Mucosa of descending colon (tissue), 3 donors: Measurements from ENCODE around the gene RYR3. TPM values are rescaled to one million over a fixed set of nuclear protein-coding genes. Genes with fewer than 3 reads are reported as not detected.

ENCODE experiments used
- ATAC-seq: fragments of 200-7000 bp; cut with Tn5 transposase; one replicate; pipeline ENCODE4 v1.9.1; 2020; ENCODE audit warnings: mild to moderate bottlenecking, moderate library complexity
- DNase-seq, 3 donors: peaks; one replicate each; pipeline ENCODE4 v3.0.0-alpha.2; 2020
- H3K36me3 ChIP-seq: fragments of 200-600 bp; one replicate; pipeline ENCODE4 v1.8.0; 2021; ENCODE audit warnings: low read depth, mild to moderate bottlenecking
- H3K4me1 ChIP-seq: fragments of 200-600 bp; one replicate; pipeline ENCODE4 v1.8.0; 2021; ENCODE audit warnings: low read depth, mild to moderate bottlenecking
- H3K4me3 ChIP-seq: fragments of 200-600 bp; one replicate; pipeline ENCODE4 v1.8.0; 2021; ENCODE audit warnings: mild to moderate bottlenecking
- H3K9me3 ChIP-seq: fragments of 200-600 bp; one replicate; pipeline ENCODE4 v1.8.0; 2021; ENCODE audit warnings: mild to moderate bottlenecking
- intact Hi-C, 2 donors: fragments of 100-400 bp; cut with DNase I in 1 of 2; cut with micrococcal nuclease in 1 of 2; formaldehyde crosslinking; loops; one replicate each; pipeline versions ENCODE4 v1.11.0 to v1.11.1; 2022; cut with DNase I, micrococcal nuclease
- total RNA-seq, 3 donors: library from RNA; stranded (reverse); fragmentation: NEBNext Ultra II Directional in 2 of 3; extraction: Animal tissue kit (Norgen Biotek cat#: 25700) in 2 of 3; gene quantifications; one replicate each; pipeline versions ENCODE4 v1.2.1 to v1.2.4, GENCODE V29; 2021 to 2023
- TF ChIP-seq, protein P1 (sequence below): fragments of 200-600 bp; IDR thresholded peaks from one replicate; pipeline ENCODE4 v1.8.0; 2022; ENCODE audit warnings: antibody characterized with exemption, mild to moderate bottlenecking
- donor health status: DM: no; HTN: no; CAD: no; lungs with moderate emphysema.
- donor health status: DM: no; HTN: no; CAD: no.
- donor health status: DM: no; HTN: yes; CAD: no.

The RYR3 gene
- total RNA-seq, 3 donors from 2014 or later = 0.84 to 16.4 (median 1.1) TPM

DNA sequence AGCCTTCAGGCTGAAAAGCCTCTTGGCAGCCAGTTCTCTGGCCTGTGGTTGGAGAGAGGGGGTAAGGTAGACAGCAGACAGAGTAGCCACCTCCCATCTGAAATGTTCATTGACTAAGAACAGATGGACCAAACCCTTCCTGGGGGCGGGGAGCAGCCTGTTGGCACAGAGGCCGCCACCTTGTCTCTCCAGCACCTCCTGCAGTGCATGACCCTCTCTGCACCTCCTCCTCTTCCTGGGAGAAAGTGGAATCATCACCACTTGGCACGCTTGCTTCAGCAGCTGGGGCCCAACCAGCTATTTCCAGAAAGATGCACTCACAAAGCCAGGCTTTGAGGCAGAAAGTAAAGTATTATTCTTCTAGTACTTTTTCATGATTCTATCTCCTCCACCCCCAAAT lies 344.1 kb downstream of the RYR3 start:
- ATAC-seq (no peak), DNase-seq (no peak)
- Histone ChIP-seq H3K9me3 (no peaks in the 10 kb centered on the region), H3K36me3 (no peaks in the 10 kb centered on the region), H3K4me1 (no peaks in the 10 kb centered on the region), H3K4me3 (no peak overlapping the region)
- intact Hi-C loops = no loop called here
- TF ChIP-seq, protein P1, sequence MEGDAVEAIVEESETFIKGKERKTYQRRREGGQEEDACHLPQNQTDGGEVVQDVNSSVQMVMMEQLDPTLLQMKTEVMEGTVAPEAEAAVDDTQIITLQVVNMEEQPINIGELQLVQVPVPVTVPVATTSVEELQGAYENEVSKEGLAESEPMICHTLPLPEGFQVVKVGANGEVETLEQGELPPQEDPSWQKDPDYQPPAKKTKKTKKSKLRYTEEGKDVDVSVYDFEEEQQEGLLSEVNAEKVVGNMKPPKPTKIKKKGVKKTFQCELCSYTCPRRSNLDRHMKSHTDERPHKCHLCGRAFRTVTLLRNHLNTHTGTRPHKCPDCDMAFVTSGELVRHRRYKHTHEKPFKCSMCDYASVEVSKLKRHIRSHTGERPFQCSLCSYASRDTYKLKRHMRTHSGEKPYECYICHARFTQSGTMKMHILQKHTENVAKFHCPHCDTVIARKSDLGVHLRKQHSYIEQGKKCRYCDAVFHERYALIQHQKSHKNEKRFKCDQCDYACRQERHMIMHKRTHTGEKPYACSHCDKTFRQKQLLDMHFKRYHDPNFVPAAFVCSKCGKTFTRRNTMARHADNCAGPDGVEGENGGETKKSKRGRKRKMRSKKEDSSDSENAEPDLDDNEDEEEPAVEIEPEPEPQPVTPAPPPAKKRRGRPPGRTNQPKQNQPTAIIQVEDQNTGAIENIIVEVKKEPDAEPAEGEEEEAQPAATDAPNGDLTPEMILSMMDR = no peak

DNA sequence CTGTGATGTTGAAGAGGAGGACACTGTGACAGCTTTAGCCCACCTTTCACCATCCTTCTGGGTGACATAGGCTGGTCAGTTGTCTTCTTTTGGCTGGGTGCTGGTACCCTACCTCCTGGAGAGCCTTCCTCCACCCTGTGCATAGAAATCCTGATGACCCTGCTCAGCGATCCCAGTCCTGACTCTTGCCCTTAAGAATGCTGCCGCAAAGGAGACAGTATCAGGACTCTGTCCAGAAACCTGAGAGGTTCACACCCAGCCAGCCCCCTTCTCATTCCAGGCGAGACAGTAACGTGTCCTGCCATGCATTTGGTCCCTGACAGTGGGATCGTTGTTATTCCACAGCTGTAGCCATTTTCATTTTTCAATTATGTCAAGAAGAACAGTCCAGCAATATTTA lies 344.7 kb downstream of the RYR3 start:
- intact Hi-C loops = no loop called here
- no peak for ATAC-seq
- no peaks in the 10 kb centered on the region for H3K9me3 ChIP-seq
- DNase-seq = no peak
- TF ChIP-seq, protein P1 = no peak
- H3K4me1 ChIP-seq = no peaks in the 10 kb centered on the region
- H3K4me3 ChIP-seq = no peak overlapping the region
- H3K36me3 ChIP-seq = no peaks in the 10 kb centered on the region

DNA sequence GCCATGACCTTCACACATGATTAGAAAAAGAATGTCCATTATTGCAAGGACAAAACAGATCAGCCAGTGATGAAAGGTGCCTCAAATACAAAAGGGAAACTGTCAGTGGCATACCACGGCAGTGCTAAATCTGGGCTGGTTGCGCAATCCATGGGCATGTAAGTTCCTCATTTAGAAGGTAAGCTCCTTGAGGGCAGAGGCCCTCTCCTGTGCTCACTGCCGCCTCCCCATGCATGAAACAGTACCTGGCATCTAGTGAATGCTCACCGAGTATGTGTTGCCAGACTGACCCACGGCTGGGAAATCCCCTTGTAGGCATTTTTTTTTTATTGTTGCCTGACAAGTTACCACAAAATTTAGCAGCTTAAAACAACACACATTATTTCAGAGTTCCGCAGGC lies 345.4 kb downstream of the RYR3 start:
- ATAC-seq (no peak), DNase-seq (no peak)
- Histone ChIP-seq H3K36me3 (no peaks in the 10 kb centered on the region), H3K4me3 (no peak overlapping the region), H3K9me3 (no peaks in the 10 kb centered on the region), H3K4me1 (no peaks in the 10 kb centered on the region)
- TF ChIP-seq, protein P1 = no peak
- intact Hi-C loops = no loop called here

DNA sequence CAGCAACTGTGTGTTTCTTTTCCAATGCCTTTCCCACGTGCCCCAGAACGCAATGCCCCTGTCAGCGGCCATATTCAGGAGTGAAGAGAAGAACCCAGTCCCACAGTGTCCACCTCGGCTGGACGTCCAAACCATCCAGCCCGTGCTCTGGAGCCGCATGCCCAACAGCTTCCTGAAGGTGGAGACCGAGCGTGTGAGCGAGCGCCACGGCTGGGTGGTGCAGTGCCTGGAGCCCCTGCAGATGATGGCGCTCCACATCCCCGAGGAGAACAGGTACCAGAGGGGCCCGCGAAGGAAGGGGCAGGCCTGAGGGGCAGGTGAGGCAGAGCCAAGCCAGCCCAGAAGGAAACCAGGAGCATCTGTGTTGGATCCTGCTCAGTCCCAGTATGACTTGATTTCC lies 349.4 kb downstream of the RYR3 start:
- Histone ChIP-seq H3K4me1 (no peaks in the 10 kb centered on the region), H3K9me3 (no peaks in the 10 kb centered on the region), H3K36me3 (no peaks in the 10 kb centered on the region), H3K4me3 (no peak overlapping the region)
- TF ChIP-seq, protein P1 = no peak
- intact Hi-C loops = no loop called here
- DNase-seq = no peak
- no peak for ATAC-seq

DNA sequence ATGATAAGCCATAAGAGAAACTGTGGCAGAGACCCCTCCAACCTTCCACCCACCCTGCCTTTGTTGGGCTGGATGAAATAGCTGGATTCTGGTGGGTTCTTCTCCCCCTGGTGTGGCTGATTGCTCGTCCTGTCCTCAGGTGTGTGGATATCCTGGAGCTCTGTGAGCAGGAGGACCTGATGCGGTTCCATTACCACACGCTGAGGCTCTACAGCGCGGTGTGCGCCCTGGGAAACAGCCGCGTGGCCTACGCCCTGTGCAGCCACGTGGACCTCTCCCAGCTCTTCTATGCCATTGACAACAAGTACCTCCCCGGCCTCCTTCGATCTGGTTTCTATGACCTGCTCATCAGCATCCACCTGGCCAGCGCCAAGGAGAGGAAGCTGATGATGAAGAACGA lies 351.2 kb downstream of the RYR3 start:
- Histone ChIP-seq H3K4me3 (no peak overlapping the region), H3K9me3 (no peaks in the 10 kb centered on the region), H3K36me3 (no peaks in the 10 kb centered on the region), H3K4me1 (no peaks in the 10 kb centered on the region)
- DNase-seq = no peak
- ATAC-seq = no peak
- TF ChIP-seq, protein P1 = no peak
- intact Hi-C loops = no loop called here

DNA sequence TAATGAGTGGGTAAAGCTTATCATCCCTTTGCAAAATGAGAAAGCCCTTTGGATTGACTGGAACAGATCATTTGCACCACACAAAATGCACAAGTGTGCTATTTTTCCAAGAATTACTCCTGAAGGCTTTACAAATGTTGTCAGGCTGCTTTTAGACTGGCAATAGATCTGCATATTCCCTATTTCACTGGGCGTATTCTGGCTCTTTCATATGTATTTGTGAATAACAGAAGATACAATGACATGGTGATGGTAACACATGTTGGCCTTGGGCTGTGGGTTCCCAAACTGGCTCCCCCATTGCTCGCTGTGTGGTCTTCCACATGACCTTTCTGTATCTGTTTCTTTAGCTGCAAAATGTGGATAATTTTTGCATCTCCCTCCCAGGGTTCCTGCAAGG lies 354.2 kb downstream of the RYR3 start:
- TF ChIP-seq, protein P1 = no peak
- no peak overlapping the region for H3K4me3 ChIP-seq
- H3K9me3 ChIP-seq = no peaks in the 10 kb centered on the region
- ATAC-seq (no peak), DNase-seq (no peak)
- H3K4me1 ChIP-seq = no peaks in the 10 kb centered on the region
- intact Hi-C loops = no loop called here
- no peaks in the 10 kb centered on the region for H3K36me3 ChIP-seq
